ENCODE data around the gene FAM227B.

The FAM227B gene

GRCh38 chr15:49300856-49301255, 319.8 kb downstream of the FAM227B start:
- no peak overlapping the region for H3K4me3 ChIP-seq (ENCODE audit: low read depth in 1 of 5, low read length in 5 of 5)
- no peaks in the 10 kb centered on the region for H3K27me3 ChIP-seq (ENCODE audit: control insufficient read depth in 5 of 5, insufficient read depth in 4 of 5, low read length in 5 of 5)
- H3K9me3 ChIP-seq (ENCODE audit: control insufficient read depth in 5 of 5, low read length in 5 of 5) = peaks cover 0 to 4% (median 0%) of the 10 kb centered on the region in 5 donors
- peaks cover 9 to 30% (median 17%) of the 10 kb centered on the region in 5 donors for H3K36me3 ChIP-seq (ENCODE audit: control insufficient read depth in 5 of 5, insufficient read depth in 5 of 5, low read length in 5 of 5)
- H3K4me1 ChIP-seq (ENCODE audit: control insufficient read depth in 5 of 5, insufficient read depth in 5 of 5, low read length in 5 of 5) = no peaks in the 10 kb centered on the region
- H3K27ac ChIP-seq (ENCODE audit: low read depth, low read length) = no peak overlapping the region
- H3K9ac ChIP-seq (ENCODE audit: low read length in 5 of 5) = no peak overlapping the region

GRCh38 chr15:49297584-49297983, 323.0 kb downstream of the FAM227B start:
- Histone ChIP-seq H3K36me3 (ENCODE audit: control insufficient read depth in 5 of 5, insufficient read depth in 5 of 5, low read length in 5 of 5) (peaks cover 7 to 27% (median 10%) of the 10 kb centered on the region in 5 donors), H3K27ac (ENCODE audit: low read depth, low read length) (no peak overlapping the region), H3K9ac (ENCODE audit: low read length in 5 of 5) (no peak overlapping the region), H3K27me3 (ENCODE audit: control insufficient read depth in 5 of 5, insufficient read depth in 4 of 5, low read length in 5 of 5) (no peaks in the 10 kb centered on the region), H3K4me1 (ENCODE audit: control insufficient read depth in 5 of 5, insufficient read depth in 5 of 5, low read length in 5 of 5) (no peaks in the 10 kb centered on the region), H3K4me3 (ENCODE audit: low read depth in 1 of 5, low read length in 5 of 5) (no peak overlapping the region), H3K9me3 (ENCODE audit: control insufficient read depth in 5 of 5, low read length in 5 of 5) (peaks cover 0 to 4% (median 0%) of the 10 kb centered on the region in 5 donors)

GRCh38 chr15:49296258-49296657, 324.4 kb downstream of the FAM227B start:
- no peak overlapping the region for H3K27ac ChIP-seq (ENCODE audit: low read depth, low read length)
- no peak overlapping the region for H3K9ac ChIP-seq (ENCODE audit: low read length in 5 of 5)
- no peaks in the 10 kb centered on the region for H3K4me1 ChIP-seq (ENCODE audit: control insufficient read depth in 5 of 5, insufficient read depth in 5 of 5, low read length in 5 of 5)
- no peak overlapping the region for H3K4me3 ChIP-seq (ENCODE audit: low read depth in 1 of 5, low read length in 5 of 5)
- peaks cover 0 to 4% (median 0%) of the 10 kb centered on the region in 5 donors for H3K9me3 ChIP-seq (ENCODE audit: control insufficient read depth in 5 of 5, low read length in 5 of 5)
- no peaks in the 10 kb centered on the region for H3K27me3 ChIP-seq (ENCODE audit: control insufficient read depth in 5 of 5, insufficient read depth in 4 of 5, low read length in 5 of 5)
- peaks cover 8 to 29% (median 14%) of the 10 kb centered on the region in 5 donors for H3K36me3 ChIP-seq (ENCODE audit: control insufficient read depth in 5 of 5, insufficient read depth in 5 of 5, low read length in 5 of 5)

- peaks cover 12 to 30% (median 17%) of the 10 kb centered on the region in 5 donors for H3K36me3 ChIP-seq (ENCODE audit: control insufficient read depth in 5 of 5, insufficient read depth in 5 of 5, low read length in 5 of 5)
- H3K9ac ChIP-seq (ENCODE audit: low read length in 5 of 5) = no peak overlapping the region
- peaks cover 0 to 4% (median 0%) of the 10 kb centered on the region in 5 donors for H3K9me3 ChIP-seq (ENCODE audit: control insufficient read depth in 5 of 5, low read length in 5 of 5)
- H3K27me3 ChIP-seq (ENCODE audit: control insufficient read depth in 5 of 5, insufficient read depth in 4 of 5, low read length in 5 of 5) = no peaks in the 10 kb centered on the region
- no peak overlapping the region for H3K4me3 ChIP-seq (ENCODE audit: low read depth in 1 of 5, low read length in 5 of 5)
- H3K27ac ChIP-seq (ENCODE audit: low read depth, low read length) = no peak overlapping the region
- no peaks in the 10 kb centered on the region for H3K4me1 ChIP-seq (ENCODE audit: control insufficient read depth in 5 of 5, insufficient read depth in 5 of 5, low read length in 5 of 5)
Measured at GRCh38 chr15:49293941-49294340, 326.7 kb downstream of the FAM227B start.

GRCh38 chr15:49290191-49290590, 330.4 kb downstream of the FAM227B start:
- no peak overlapping the region for H3K27ac ChIP-seq (ENCODE audit: low read depth, low read length)
- H3K27me3 ChIP-seq (ENCODE audit: control insufficient read depth in 5 of 5, insufficient read depth in 4 of 5, low read length in 5 of 5) = no peaks in the 10 kb centered on the region
- no peaks in the 10 kb centered on the region for H3K4me1 ChIP-seq (ENCODE audit: control insufficient read depth in 5 of 5, insufficient read depth in 5 of 5, low read length in 5 of 5)
- no peak overlapping the region for H3K9ac ChIP-seq (ENCODE audit: low read length in 5 of 5)
- peaks cover 19 to 39% (median 26%) of the 10 kb centered on the region in 5 donors for H3K36me3 ChIP-seq (ENCODE audit: control insufficient read depth in 5 of 5, insufficient read depth in 5 of 5, low read length in 5 of 5)
- H3K4me3 ChIP-seq (ENCODE audit: low read depth in 1 of 5, low read length in 5 of 5) = no peak overlapping the region
- H3K9me3 ChIP-seq (ENCODE audit: control insufficient read depth in 5 of 5, low read length in 5 of 5) = no peaks in the 10 kb centered on the region

- peaks cover 32 to 55% (median 36%) of the 10 kb centered on the region in 5 donors for H3K36me3 ChIP-seq (ENCODE audit: control insufficient read depth in 5 of 5, insufficient read depth in 5 of 5, low read length in 5 of 5)
- no peaks in the 10 kb centered on the region for H3K9me3 ChIP-seq (ENCODE audit: control insufficient read depth in 5 of 5, low read length in 5 of 5)
- H3K27me3 ChIP-seq (ENCODE audit: control insufficient read depth in 5 of 5, insufficient read depth in 4 of 5, low read length in 5 of 5) = no peaks in the 10 kb centered on the region
Measured at GRCh38 chr15:49288391-49288790, 332.2 kb downstream of the FAM227B start.

GRCh38 chr15:49287481-49287880, 333.1 kb downstream of the FAM227B start:
- no peaks in the 10 kb centered on the region for H3K4me1 ChIP-seq (ENCODE audit: control insufficient read depth in 5 of 5, insufficient read depth in 5 of 5, low read length in 5 of 5)
- no peak overlapping the region for H3K9ac ChIP-seq (ENCODE audit: low read length in 5 of 5)
- no peak overlapping the region for H3K4me3 ChIP-seq (ENCODE audit: low read depth in 1 of 5, low read length in 5 of 5)
- no peak overlapping the region for H3K27ac ChIP-seq (ENCODE audit: low read depth, low read length)
- peaks cover 26 to 48% (median 34%) of the 10 kb centered on the region in 5 donors for H3K36me3 ChIP-seq (ENCODE audit: control insufficient read depth in 5 of 5, insufficient read depth in 5 of 5, low read length in 5 of 5)
- H3K27me3 ChIP-seq (ENCODE audit: control insufficient read depth in 5 of 5, insufficient read depth in 4 of 5, low read length in 5 of 5) = no peaks in the 10 kb centered on the region
- no peaks in the 10 kb centered on the region for H3K9me3 ChIP-seq (ENCODE audit: control insufficient read depth in 5 of 5, low read length in 5 of 5)

More at GRCh38 chr15:49288391-49288790, 332.2 kb downstream of the FAM227B start:
- Histone ChIP-seq H3K9ac (ENCODE audit: low read length in 5 of 5) (no peak overlapping the region), H3K4me3 (ENCODE audit: low read depth in 1 of 5, low read length in 5 of 5) (no peak overlapping the region), H3K27ac (ENCODE audit: low read depth, low read length) (no peak overlapping the region), H3K4me1 (ENCODE audit: control insufficient read depth in 5 of 5, insufficient read depth in 5 of 5, low read length in 5 of 5) (no peaks in the 10 kb centered on the region)

GRCh38 chr15:49286649-49287404, 333.8 kb downstream of the FAM227B start:
- Histone ChIP-seq H3K27me3 (ENCODE audit: control insufficient read depth in 5 of 5, insufficient read depth in 4 of 5, low read length in 5 of 5) (no peaks in the 10 kb centered on the region), H3K27ac (ENCODE audit: low read depth, low read length) (no peak overlapping the region), H3K4me1 (ENCODE audit: control insufficient read depth in 5 of 5, insufficient read depth in 5 of 5, low read length in 5 of 5) (no peaks in the 10 kb centered on the region), H3K9ac (ENCODE audit: low read length in 5 of 5) (no peak overlapping the region), H3K9me3 (ENCODE audit: control insufficient read depth in 5 of 5, low read length in 5 of 5) (no peaks in the 10 kb centered on the region), H3K36me3 (ENCODE audit: control insufficient read depth in 5 of 5, insufficient read depth in 5 of 5, low read length in 5 of 5) (peaks cover 26 to 47% (median 33%) of the 10 kb centered on the region in 5 donors), H3K4me3 (ENCODE audit: low read depth in 1 of 5, low read length in 5 of 5) (no peak overlapping the region)

GRCh38 chr15:49282366-49282765, 338.3 kb downstream of the FAM227B start:
- Histone ChIP-seq H3K27ac (ENCODE audit: low read depth, low read length) (no peak overlapping the region), H3K9me3 (ENCODE audit: control insufficient read depth in 5 of 5, low read length in 5 of 5) (no peaks in the 10 kb centered on the region), H3K36me3 (ENCODE audit: control insufficient read depth in 5 of 5, insufficient read depth in 5 of 5, low read length in 5 of 5) (peaks cover 23 to 32% (median 29%) of the 10 kb centered on the region in 5 donors), H3K9ac (ENCODE audit: low read length in 5 of 5) (no peak overlapping the region), H3K4me3 (ENCODE audit: low read depth in 1 of 5, low read length in 5 of 5) (no peak overlapping the region), H3K27me3 (ENCODE audit: control insufficient read depth in 5 of 5, insufficient read depth in 4 of 5, low read length in 5 of 5) (no peaks in the 10 kb centered on the region), H3K4me1 (ENCODE audit: control insufficient read depth in 5 of 5, insufficient read depth in 5 of 5, low read length in 5 of 5) (no peaks in the 10 kb centered on the region)

- Histone ChIP-seq H3K9me3 (ENCODE audit: control insufficient read depth in 5 of 5, low read length in 5 of 5) (no peaks in the 10 kb centered on the region), H3K4me1 (ENCODE audit: control insufficient read depth in 5 of 5, insufficient read depth in 5 of 5, low read length in 5 of 5) (no peaks in the 10 kb centered on the region), H3K4me3 (ENCODE audit: low read depth in 1 of 5, low read length in 5 of 5) (no peak overlapping the region), H3K36me3 (ENCODE audit: control insufficient read depth in 5 of 5, insufficient read depth in 5 of 5, low read length in 5 of 5) (peaks cover 14 to 20% (median 18%) of the 10 kb centered on the region in 5 donors), H3K27ac (ENCODE audit: low read depth, low read length) (no peak overlapping the region), H3K9ac (ENCODE audit: low read length in 5 of 5) (no peak overlapping the region), H3K27me3 (ENCODE audit: control insufficient read depth in 5 of 5, insufficient read depth in 4 of 5, low read length in 5 of 5) (no peaks in the 10 kb centered on the region)
Measured at GRCh38 chr15:49279521-49280456, 340.8 kb downstream of the FAM227B start.

Data from subcutaneous abdominal adipose tissue (tissue), 5 donors.